ENCODE data around the gene DSTN.
"Not testable (repeated sequence)": the region's sequence is repeated elsewhere in the genome, so short reads cannot be mapped to it uniquely, and the experiment has no call there.

Gene DSTN

GRCh38 chr20:17657079-17657825, 87.4 kb downstream of the DSTN start:
- no peak for TF ChIP-seq EZH2phosphoT487 (IDR thresholded peaks at IDR 0.05; ENCODE audit: borderline replicate concordance)
- TF ChIP-seq, protein P1, sequence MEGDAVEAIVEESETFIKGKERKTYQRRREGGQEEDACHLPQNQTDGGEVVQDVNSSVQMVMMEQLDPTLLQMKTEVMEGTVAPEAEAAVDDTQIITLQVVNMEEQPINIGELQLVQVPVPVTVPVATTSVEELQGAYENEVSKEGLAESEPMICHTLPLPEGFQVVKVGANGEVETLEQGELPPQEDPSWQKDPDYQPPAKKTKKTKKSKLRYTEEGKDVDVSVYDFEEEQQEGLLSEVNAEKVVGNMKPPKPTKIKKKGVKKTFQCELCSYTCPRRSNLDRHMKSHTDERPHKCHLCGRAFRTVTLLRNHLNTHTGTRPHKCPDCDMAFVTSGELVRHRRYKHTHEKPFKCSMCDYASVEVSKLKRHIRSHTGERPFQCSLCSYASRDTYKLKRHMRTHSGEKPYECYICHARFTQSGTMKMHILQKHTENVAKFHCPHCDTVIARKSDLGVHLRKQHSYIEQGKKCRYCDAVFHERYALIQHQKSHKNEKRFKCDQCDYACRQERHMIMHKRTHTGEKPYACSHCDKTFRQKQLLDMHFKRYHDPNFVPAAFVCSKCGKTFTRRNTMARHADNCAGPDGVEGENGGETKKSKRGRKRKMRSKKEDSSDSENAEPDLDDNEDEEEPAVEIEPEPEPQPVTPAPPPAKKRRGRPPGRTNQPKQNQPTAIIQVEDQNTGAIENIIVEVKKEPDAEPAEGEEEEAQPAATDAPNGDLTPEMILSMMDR (conservative IDR thresholded peaks at IDR 0.05; ENCODE audit: low read length): no peak
- Histone ChIP-seq H3K9me2 (replicated peaks; ENCODE audit: low read depth, low read length) (no peaks in the 10 kb centered on the region), H3K9ac (ENCODE audit: low read depth, low read length, poor library complexity, severe bottlenecking) (no peak overlapping the region), H3K4me3 (ENCODE audit: low read length, poor library complexity, severe bottlenecking) (no peak overlapping the region), H4K20me1 (ENCODE audit: insufficient read depth, low read length, poor library complexity, severe bottlenecking) (peaks cover under 1% of the 10 kb centered on the region), H3K4me1 (ENCODE audit: insufficient read depth, low read length, poor library complexity, severe bottlenecking) (peaks cover 11% of the 10 kb centered on the region), H3K4me2 (ENCODE audit: low read depth, low read length, poor library complexity, severe bottlenecking) (no peak overlapping the region), H3K27me3 (ENCODE audit: insufficient read depth, low read length, poor library complexity, severe bottlenecking) (no peaks in the 10 kb centered on the region), H3K9me3 (ENCODE audit: insufficient read depth, low read depth, low read length) (no peaks in the 10 kb centered on the region), H3F3A (ENCODE audit: low read depth) (no peaks in the 10 kb centered on the region), H3K36me3 (ENCODE audit: insufficient read depth, low read length) (peaks cover 35% of the 10 kb centered on the region; the same call in 1 of the 2 replicates), H3K79me2 (ENCODE audit: insufficient read depth, low read length) (peaks cover 26% of the 10 kb centered on the region), H2AFZ (ENCODE audit: low read length) (no peak overlapping the region)

DNA sequence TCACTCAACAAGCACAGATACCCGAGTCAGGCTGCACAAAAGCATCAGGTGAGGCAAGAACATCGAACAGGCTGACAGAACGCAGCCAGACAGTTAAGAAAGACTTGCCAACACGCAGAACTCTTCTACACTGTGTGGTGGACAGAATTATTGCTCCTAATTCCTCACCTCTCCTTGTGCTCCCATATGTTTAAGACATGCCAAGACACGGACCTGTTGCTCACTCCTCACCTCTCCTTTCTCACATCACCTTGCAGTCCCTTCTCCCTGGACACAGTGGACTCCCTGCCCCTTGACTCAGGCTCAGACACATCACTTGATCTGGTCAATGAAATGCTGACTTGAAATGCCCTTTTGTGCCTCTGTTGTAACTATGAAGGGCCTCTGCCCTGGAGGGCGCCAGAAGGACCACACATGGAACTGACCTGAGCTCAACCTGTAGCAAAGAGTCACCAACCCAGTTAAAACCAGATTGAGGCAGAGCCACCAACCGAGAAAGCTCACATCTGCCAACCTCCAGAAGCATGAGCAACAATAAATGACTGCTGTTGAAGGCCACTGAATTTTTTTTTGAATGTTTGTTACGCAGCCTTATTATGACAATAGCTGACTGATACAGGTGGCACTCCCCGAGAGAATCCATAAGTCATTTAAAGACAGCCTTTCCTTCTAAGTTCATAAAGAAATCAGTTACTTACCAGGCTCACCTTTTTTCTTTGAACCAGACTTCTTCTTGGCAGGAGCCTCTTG, 88.2 kb downstream of the DSTN start:
- peaks cover 35% of the 10 kb centered on the region; the same call in 1 of the 2 replicates for H3K36me3 ChIP-seq (ENCODE audit: insufficient read depth, low read length)
- H3K4me3 ChIP-seq (ENCODE audit: low read length, poor library complexity, severe bottlenecking): no peak overlapping the region
- H3K9me2 ChIP-seq (replicated peaks; ENCODE audit: low read depth, low read length): no peaks in the 10 kb centered on the region
- no peaks in the 10 kb centered on the region for H3F3A ChIP-seq (ENCODE audit: low read depth)
- TF ChIP-seq, protein P1 (conservative IDR thresholded peaks at IDR 0.05; ENCODE audit: low read length): no peak
- no peak for TF ChIP-seq EZH2phosphoT487 (IDR thresholded peaks at IDR 0.05; ENCODE audit: borderline replicate concordance)
- H3K4me2 ChIP-seq (ENCODE audit: low read depth, low read length, poor library complexity, severe bottlenecking): no peak overlapping the region
- H3K27me3 ChIP-seq (ENCODE audit: insufficient read depth, low read length, poor library complexity, severe bottlenecking): no peaks in the 10 kb centered on the region
- H3K79me2 ChIP-seq (ENCODE audit: insufficient read depth, low read length): peaks cover 34% of the 10 kb centered on the region
- no peak overlapping the region for H2AFZ ChIP-seq (ENCODE audit: low read length)
- no peaks in the 10 kb centered on the region for H3K9me3 ChIP-seq (ENCODE audit: insufficient read depth, low read depth, low read length)
- no peak overlapping the region for H3K9ac ChIP-seq (ENCODE audit: low read depth, low read length, poor library complexity, severe bottlenecking)
- peaks cover 19% of the 10 kb centered on the region for H3K4me1 ChIP-seq (ENCODE audit: insufficient read depth, low read length, poor library complexity, severe bottlenecking)
- H4K20me1 ChIP-seq (ENCODE audit: insufficient read depth, low read length, poor library complexity, severe bottlenecking): peaks cover 7% of the 10 kb centered on the region

GRCh38 chr20:17658648-17658993, 88.7 kb downstream of the DSTN start:
- H3K9me3 ChIP-seq (ENCODE audit: insufficient read depth, low read depth, low read length): no peaks in the 10 kb centered on the region
- H3K9me2 ChIP-seq (replicated peaks; ENCODE audit: low read depth, low read length): no peaks in the 10 kb centered on the region
- H3K27me3 ChIP-seq (ENCODE audit: insufficient read depth, low read length, poor library complexity, severe bottlenecking): no peaks in the 10 kb centered on the region
- H3K4me1 ChIP-seq (ENCODE audit: insufficient read depth, low read length, poor library complexity, severe bottlenecking): peaks cover 24% of the 10 kb centered on the region
- no peak overlapping the region for H3K4me2 ChIP-seq (ENCODE audit: low read depth, low read length, poor library complexity, severe bottlenecking)
- TF ChIP-seq, protein P1 (conservative IDR thresholded peaks at IDR 0.05; ENCODE audit: low read length): no peak
- no peak for TF ChIP-seq EZH2phosphoT487 (IDR thresholded peaks at IDR 0.05; ENCODE audit: borderline replicate concordance)
- no peak overlapping the region for H3K9ac ChIP-seq (ENCODE audit: low read depth, low read length, poor library complexity, severe bottlenecking)
- H4K20me1 ChIP-seq (ENCODE audit: insufficient read depth, low read length, poor library complexity, severe bottlenecking): peaks cover 7% of the 10 kb centered on the region
- H3F3A ChIP-seq (ENCODE audit: low read depth): no peaks in the 10 kb centered on the region
- H2AFZ ChIP-seq (ENCODE audit: low read length): no peak overlapping the region
- H3K79me2 ChIP-seq (ENCODE audit: insufficient read depth, low read length): peaks cover 39% of the 10 kb centered on the region
- H3K36me3 ChIP-seq (ENCODE audit: insufficient read depth, low read length): peaks cover 35% of the 10 kb centered on the region; the same call in 1 of the 2 replicates
- H3K4me3 ChIP-seq (ENCODE audit: low read length, poor library complexity, severe bottlenecking): no peak overlapping the region

- not testable (repeated sequence) for H3K4me2 ChIP-seq (ENCODE audit: low read depth, low read length, poor library complexity, severe bottlenecking); H3K27me3 ChIP-seq (ENCODE audit: insufficient read depth, low read length, poor library complexity, severe bottlenecking); H3K4me3 ChIP-seq (ENCODE audit: low read length, poor library complexity, severe bottlenecking); H3F3A ChIP-seq (ENCODE audit: low read depth); H3K9me3 ChIP-seq (ENCODE audit: insufficient read depth, low read depth, low read length); H3K9me2 ChIP-seq (replicated peaks; ENCODE audit: low read depth, low read length); H3K9ac ChIP-seq (ENCODE audit: low read depth, low read length, poor library complexity, severe bottlenecking); H2AFZ ChIP-seq (ENCODE audit: low read length)
- Histone ChIP-seq H3K4me1 (ENCODE audit: insufficient read depth, low read length, poor library complexity, severe bottlenecking) (peaks cover 31% of the 10 kb centered on the region), H3K79me2 (ENCODE audit: insufficient read depth, low read length) (peaks cover 47% of the 10 kb centered on the region), H3K36me3 (ENCODE audit: insufficient read depth, low read length) (peaks cover 31% of the 10 kb centered on the region; the same call in 1 of the 2 replicates), H4K20me1 (ENCODE audit: insufficient read depth, low read length, poor library complexity, severe bottlenecking) (peaks cover 11% of the 10 kb centered on the region)
These were observed 89.5 kb downstream of the DSTN start for GRCh38 chr20:17659344-17659743.

All from Loucy (cell line).